ENCODE data around the gene TBC1D9.

The TBC1D9 gene

DNA sequence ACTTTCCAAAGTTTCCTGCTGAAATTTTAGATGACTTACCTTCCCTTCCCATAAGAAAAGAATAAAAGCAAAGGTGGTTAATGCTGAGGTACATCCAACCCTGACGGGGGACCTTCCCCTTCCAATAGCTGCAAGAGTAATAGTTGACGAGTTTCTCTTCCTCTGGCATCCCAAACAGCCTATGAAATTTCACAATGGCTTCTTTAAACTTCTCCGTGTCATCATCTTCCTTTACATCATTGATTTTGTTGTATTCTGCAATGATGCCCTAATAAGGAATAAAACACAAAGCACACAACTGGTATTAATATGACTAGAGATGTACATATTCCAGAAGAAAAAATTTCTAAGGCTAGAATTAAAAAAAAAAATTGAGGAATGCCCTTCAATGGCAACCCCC is 76.6 kb downstream of the TBC1D9 start:
- no peak for DNase-seq (ENCODE audit: low spot score)

DNA sequence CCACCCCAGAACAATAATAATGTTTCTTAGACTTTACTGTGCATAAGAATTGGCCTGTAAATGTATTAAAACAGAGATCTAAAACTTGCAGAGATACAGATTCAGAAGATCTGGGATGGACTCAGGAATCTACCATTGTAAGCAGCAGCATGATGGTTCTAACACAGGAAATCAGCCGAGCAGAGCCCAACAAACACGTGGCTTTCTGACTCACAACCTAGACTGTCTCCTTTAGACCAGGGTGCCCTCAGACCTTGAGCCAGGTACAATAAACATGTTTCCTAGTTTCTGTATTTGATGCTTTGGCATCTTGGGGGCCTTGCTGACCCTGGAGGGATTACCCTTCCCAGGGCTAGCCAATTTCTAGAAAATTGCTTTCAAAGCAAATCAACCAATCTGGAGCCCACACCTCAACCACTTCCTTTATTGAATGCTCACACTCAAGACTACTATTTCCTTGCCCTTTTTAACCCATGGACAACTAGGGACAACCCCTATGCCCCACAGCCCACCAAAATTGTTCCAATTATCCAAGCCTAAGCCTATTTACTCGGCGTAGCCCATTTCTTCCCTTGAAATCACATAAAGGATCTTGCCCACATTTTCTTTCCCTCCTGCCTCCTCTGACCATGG is 80.5 kb downstream of the TBC1D9 start:
- H3K4me3 ChIP-seq (ENCODE audit: severe bottlenecking): no peak overlapping the region
- no peak overlapping the region for H3K27ac ChIP-seq (ENCODE audit: poor library complexity, severe bottlenecking)
- no peaks in the 10 kb centered on the region for H3K4me1 ChIP-seq (ENCODE audit: insufficient read depth, poor library complexity, severe bottlenecking)
- no peak for ATAC-seq (ENCODE audit: low read depth)
- H3K27me3 ChIP-seq (ENCODE audit: insufficient read depth, poor library complexity, severe bottlenecking): no peaks in the 10 kb centered on the region
- peaks cover 10% of the 10 kb centered on the region; the same call in 1 of the 2 replicates for H3K36me3 ChIP-seq (ENCODE audit: low read depth)
- TF ChIP-seq CTCF (IDR thresholded peaks at IDR 0.05; ENCODE audit: poor library complexity, severe bottlenecking): no peak
- no peak for DNase-seq (ENCODE audit: low spot score)
- no peaks in the 10 kb centered on the region for H3K9me3 ChIP-seq (ENCODE audit: severe bottlenecking)

More for the DNA sequence above, 76.6 kb downstream of the TBC1D9 start:
- no peak for TF ChIP-seq CTCF (IDR thresholded peaks at IDR 0.05; ENCODE audit: poor library complexity, severe bottlenecking)
- no peak for ATAC-seq (ENCODE audit: low read depth)
- no peak overlapping the region for H3K4me3 ChIP-seq (ENCODE audit: severe bottlenecking)
- H3K4me1 ChIP-seq (ENCODE audit: insufficient read depth, poor library complexity, severe bottlenecking): no peaks in the 10 kb centered on the region
- peaks cover 10% of the 10 kb centered on the region; the same call in 1 of the 2 replicates for H3K36me3 ChIP-seq (ENCODE audit: low read depth)
- H3K27me3 ChIP-seq (ENCODE audit: insufficient read depth, poor library complexity, severe bottlenecking): no peaks in the 10 kb centered on the region
- no peak overlapping the region for H3K27ac ChIP-seq (ENCODE audit: poor library complexity, severe bottlenecking)
- no peaks in the 10 kb centered on the region for H3K9me3 ChIP-seq (ENCODE audit: severe bottlenecking)

- DNase-seq (ENCODE audit: low spot score) (no peak), ATAC-seq (ENCODE audit: low read depth) (no peak)
- Histone ChIP-seq H3K4me3 (ENCODE audit: severe bottlenecking) (no peak overlapping the region), H3K27me3 (ENCODE audit: insufficient read depth, poor library complexity, severe bottlenecking) (no peaks in the 10 kb centered on the region), H3K36me3 (ENCODE audit: low read depth) (peaks cover 11% of the 10 kb centered on the region; the same call in 1 of the 2 replicates), H3K9me3 (ENCODE audit: severe bottlenecking) (no peaks in the 10 kb centered on the region), H3K4me1 (ENCODE audit: insufficient read depth, poor library complexity, severe bottlenecking) (no peaks in the 10 kb centered on the region), H3K27ac (ENCODE audit: poor library complexity, severe bottlenecking) (no peak overlapping the region)
- TF ChIP-seq CTCF (IDR thresholded peaks at IDR 0.05; ENCODE audit: poor library complexity, severe bottlenecking): no peak
Observed at GRCh38 chr4:140673729-140674128, 82.5 kb downstream of the TBC1D9 start.

GRCh38 chr4:140672416-140672815 is 83.8 kb downstream of the TBC1D9 start:
- no peaks in the 10 kb centered on the region for H3K27me3 ChIP-seq (ENCODE audit: insufficient read depth, poor library complexity, severe bottlenecking)
- H3K36me3 ChIP-seq (ENCODE audit: low read depth): peaks cover 11% of the 10 kb centered on the region; the same call in 1 of the 2 replicates
- no peak for TF ChIP-seq CTCF (IDR thresholded peaks at IDR 0.05; ENCODE audit: poor library complexity, severe bottlenecking)
- H3K27ac ChIP-seq (ENCODE audit: poor library complexity, severe bottlenecking): no peak overlapping the region
- no peaks in the 10 kb centered on the region for H3K4me1 ChIP-seq (ENCODE audit: insufficient read depth, poor library complexity, severe bottlenecking)
- no peaks in the 10 kb centered on the region for H3K9me3 ChIP-seq (ENCODE audit: severe bottlenecking)
- DNase-seq (ENCODE audit: low spot score) (no peak), ATAC-seq (ENCODE audit: low read depth) (no peak)
- H3K4me3 ChIP-seq (ENCODE audit: severe bottlenecking): no peak overlapping the region

DNA sequence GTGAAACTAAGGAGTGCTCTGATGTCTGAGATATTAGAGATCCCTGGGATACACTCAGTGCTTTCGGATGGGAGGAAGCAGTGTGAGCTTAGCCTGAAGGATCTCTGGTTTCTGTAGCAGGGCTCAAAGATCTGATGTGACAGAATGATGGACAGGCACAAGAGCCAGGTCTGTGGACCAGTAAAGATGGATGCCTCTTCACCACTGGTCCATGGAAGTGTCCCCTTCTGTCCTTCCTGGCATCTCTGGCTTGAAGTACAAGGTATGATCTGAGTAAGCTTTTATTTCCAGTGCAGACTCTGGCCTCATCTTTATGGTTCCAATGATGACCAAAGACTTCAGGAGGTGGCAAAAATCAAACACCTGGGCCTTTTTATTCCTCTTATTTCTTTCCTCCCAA is 88.1 kb downstream of the TBC1D9 start:
- H3K4me1 ChIP-seq (ENCODE audit: insufficient read depth, poor library complexity, severe bottlenecking): no peaks in the 10 kb centered on the region
- ATAC-seq (ENCODE audit: low read depth) (no peak), DNase-seq (ENCODE audit: low spot score) (no peak)
- TF ChIP-seq CTCF (IDR thresholded peaks at IDR 0.05; ENCODE audit: poor library complexity, severe bottlenecking): no peak
- H3K36me3 ChIP-seq (ENCODE audit: low read depth): peaks cover 11% of the 10 kb centered on the region; the same call in 1 of the 2 replicates
- H3K27me3 ChIP-seq (ENCODE audit: insufficient read depth, poor library complexity, severe bottlenecking): no peaks in the 10 kb centered on the region
- no peaks in the 10 kb centered on the region for H3K9me3 ChIP-seq (ENCODE audit: severe bottlenecking)
- no peak overlapping the region for H3K27ac ChIP-seq (ENCODE audit: poor library complexity, severe bottlenecking)
- no peak overlapping the region for H3K4me3 ChIP-seq (ENCODE audit: severe bottlenecking)

Measured in RWPE2 (cell line).